Muscle of leg (tissue), 16 donors: ENCODE measurements around the gene TRPC4AP. TPM values are rescaled to one million over a fixed set of nuclear protein-coding genes. Genes with fewer than 3 reads are reported as not detected.

Experiments
- DNase-seq: peaks from one replicate; pipeline ENCODE4 v3.0.0; 2013
- H3K27ac ChIP-seq: one replicate; pipeline ENCODE4 v1.5.1; 2013; ENCODE audit warnings: mild to moderate bottlenecking, low read length, control low read depth
- H3K27me3 ChIP-seq: one replicate; pipeline ENCODE4 v1.6.1; 2013; ENCODE audit warnings: low read length; ENCODE audit not compliant: control insufficient read depth, insufficient read depth
- H3K36me3 ChIP-seq: one replicate; pipeline ENCODE4 v1.6.1; 2013; ENCODE audit warnings: low read length; ENCODE audit not compliant: control insufficient read depth, insufficient read depth
- H3K4me1 ChIP-seq: one replicate; pipeline ENCODE4 v1.6.1; 2013; ENCODE audit warnings: low read length; ENCODE audit not compliant: control insufficient read depth, insufficient read depth
- H3K4me3 ChIP-seq: one replicate; pipeline ENCODE4 v1.5.1; 2013; ENCODE audit warnings: low read length, control low read depth
- H3K9me3 ChIP-seq: replicated peaks from 2 replicates; pipeline ENCODE4 v1.6.1; 2013; ENCODE audit warnings: low read depth, low read length; ENCODE audit not compliant: control insufficient read depth
- WGBS: methylation state at CpG from one replicate; pipeline ENCODE4 v1.1.5; 2013; ENCODE audit warnings: missing lambda C conversion rate; ENCODE audit not compliant: insufficient coverage; 5-methylcytosine and 5-hydroxymethylcytosine counted together
- long read RNA-seq, 11 donors: transcript quantifications; one replicate each; lab custom pipeline, GENCODE V29; 2026
- polyA plus RNA-seq, 8 donors: library from polyadenylated mRNA; unstranded; fragments of 120-200 nt; gene quantifications; one replicate each; pipeline versions ENCODE4 v1.2.1 to v1.2.3, GENCODE V29; 2013; ENCODE audit warnings: inconsistent platforms in 1 of 8, low replicate concordance in 1 of 8; ENCODE audit not compliant: insufficient read length in 8 of 8, insufficient read depth in 1 of 8
- total RNA-seq: library from RNA; stranded (reverse); fragments of 120-200 nt; gene quantifications from one replicate; pipeline ENCODE4 v1.2.4, GENCODE V29; 2013

The TRPC4AP gene
- total RNA-seq, result 28.6 TPM
- 10 to 100 TPM; 46.6 to 61.0 (median 56.7) TPM for polyA plus RNA-seq
- long read RNA-seq, donor 1, transcript TRPC4AP-201 (19 exons, 3,226 nt), result major isoform, 7 of 11 reads
- long read RNA-seq, donor 1, partial matches to known transcripts, result 0 of 11 reads
- long read RNA-seq, donor 1, other reads (novel, unspliced or antisense), result 0 of 11 reads
- long read RNA-seq, donor 2, partial matches to known transcripts, result 0 of 4 reads
- long read RNA-seq, donor 2, other reads (novel, unspliced or antisense), result 0 of 4 reads
- long read RNA-seq, donor 3, transcript TRPC4AP-202 (19 exons, 3,138 nt), result major isoform, 10 of 18 reads
- long read RNA-seq, donor 3, transcript TRPC4AP-201 (19 exons, 3,226 nt), result minor isoform, 8 of 18 reads
- long read RNA-seq, donor 3, partial matches to known transcripts, result 0 of 18 reads
- long read RNA-seq, donor 3, other reads (novel, unspliced or antisense), result 0 of 18 reads
- long read RNA-seq, donor 4, transcript TRPC4AP-201 (19 exons, 3,226 nt), result minor isoform, 5 of 14 reads
- long read RNA-seq, donor 4, transcript TRPC4AP-202 (19 exons, 3,138 nt), result major isoform, 9 of 14 reads
- long read RNA-seq, donor 4, partial matches to known transcripts, result 0 of 14 reads
- long read RNA-seq, donor 4, other reads (novel, unspliced or antisense), result 0 of 14 reads
- long read RNA-seq, donor 5, transcript TRPC4AP-201 (19 exons, 3,226 nt), result major isoform, 12 of 22 reads
- long read RNA-seq, donor 5, transcript TRPC4AP-202 (19 exons, 3,138 nt), result minor isoform, 10 of 22 reads
- long read RNA-seq, donor 5, partial matches to known transcripts, result 0 of 22 reads
- long read RNA-seq, donor 5, other reads (novel, unspliced or antisense), result 0 of 22 reads
- long read RNA-seq, donor 6, transcript TRPC4AP-202 (19 exons, 3,138 nt), result minor isoform, 7 of 29 reads
- long read RNA-seq, donor 6, transcript TRPC4AP-201 (19 exons, 3,226 nt), result major isoform, 12 of 29 reads
- long read RNA-seq, donor 6, partial matches to known transcripts, result 10 of 29 reads
- long read RNA-seq, donor 6, other reads (novel, unspliced or antisense), result 0 of 29 reads
- long read RNA-seq, donor 7, transcript TRPC4AP-202 (19 exons, 3,138 nt), result minor isoform, 7 of 17 reads
- long read RNA-seq, donor 7, transcript TRPC4AP-201 (19 exons, 3,226 nt), result major isoform, 10 of 17 reads
- long read RNA-seq, donor 7, partial matches to known transcripts, result 0 of 17 reads
- long read RNA-seq, donor 7, other reads (novel, unspliced or antisense), result 0 of 17 reads
- long read RNA-seq, donor 8, partial matches to known transcripts, result 0 of 4 reads
- long read RNA-seq, donor 8, other reads (novel, unspliced or antisense), result 0 of 4 reads
- long read RNA-seq, donor 9, partial matches to known transcripts, result 0 of 5 reads
- long read RNA-seq, donor 9, other reads (novel, unspliced or antisense), result 0 of 5 reads
- long read RNA-seq, donor 10, transcript TRPC4AP-201 (19 exons, 3,226 nt), result major isoform, 19 of 22 reads
- long read RNA-seq, donor 10, partial matches to known transcripts, result 0 of 22 reads
- long read RNA-seq, donor 10, other reads (novel, unspliced or antisense), result 0 of 22 reads
- long read RNA-seq, donor 11, transcript TRPC4AP-201 (19 exons, 3,226 nt), result major isoform, 7 of 8 reads
- long read RNA-seq, donor 11, partial matches to known transcripts, result 0 of 8 reads
- long read RNA-seq, donor 11, other reads (novel, unspliced or antisense), result 0 of 8 reads

- 6% methylated on average over 57 of the region's 69 CpGs for WGBS
- H3K4me3 ChIP-seq, result peak within 1 kb of the TSS; percentile 66
- peak; percentile 97 for DNase-seq
- H3K36me3 ChIP-seq, result peaks cover 4% of the 10 kb centered on the region
- H3K27me3 ChIP-seq, result no peaks in the 10 kb centered on the region
- H3K27ac ChIP-seq, result peak within 1 kb of the TSS; percentile 90
- peaks cover 14% of the 10 kb centered on the region for H3K4me1 ChIP-seq
- no peaks in the 10 kb centered on the region for H3K9me3 ChIP-seq
Measured at GRCh38 chr20:35092524-35093266, at the start of gene TRPC4AP. Gene TRPC4AP (minus strand): TSS chr20:35092807. CDS start chr20:35092781, 26 bp downstream.

- 85% methylated on average over 4 of the region's 11 CpGs for WGBS
- H3K36me3 ChIP-seq, result peaks cover 53% of the 10 kb centered on the region
- H3K4me1 ChIP-seq, result peaks cover 8% of the 10 kb centered on the region
- no peaks in the 10 kb centered on the region for H3K9me3 ChIP-seq
- H3K4me3 ChIP-seq, result no peak overlapping the region
- no peak for DNase-seq
- no peaks in the 10 kb centered on the region for H3K27me3 ChIP-seq
- no peak overlapping the region for H3K27ac ChIP-seq
Measured at GRCh38 chr20:35135867-35136586, 43.4 kb upstream of the TRPC4AP start.

- 34% methylated on average over 4 of the region's 6 CpGs for WGBS
- Histone ChIP-seq H3K9me3 (no peaks in the 10 kb centered on the region), H3K36me3 (peaks cover 56% of the 10 kb centered on the region), H3K27ac (peak overlapping the region; percentile 65), H3K4me1 (peaks cover 8% of the 10 kb centered on the region), H3K27me3 (no peaks in the 10 kb centered on the region), H3K4me3 (no peak overlapping the region)
- DNase-seq, result no peak
Measured at GRCh38 chr20:35134880-35135279, 42.3 kb upstream of the TRPC4AP start.

- peaks cover 8% of the 10 kb centered on the region for H3K4me1 ChIP-seq
- H3K36me3 ChIP-seq, result peaks cover 56% of the 10 kb centered on the region
- DNase-seq, result no peak
- 49% methylated on average over 9 of the region's 9 CpGs for WGBS
- H3K27ac ChIP-seq, result peak overlapping the region; percentile 65
- no peak overlapping the region for H3K4me3 ChIP-seq
- H3K9me3 ChIP-seq, result no peaks in the 10 kb centered on the region
- H3K27me3 ChIP-seq, result no peaks in the 10 kb centered on the region
Measured at GRCh38 chr20:35134472-35134871, 41.9 kb upstream of the TRPC4AP start.

- no peak overlapping the region for H3K4me3 ChIP-seq
- H3K36me3 ChIP-seq, result peaks cover 56% of the 10 kb centered on the region
- H3K9me3 ChIP-seq, result no peaks in the 10 kb centered on the region
- no peaks in the 10 kb centered on the region for H3K27me3 ChIP-seq
- WGBS, result 94% methylated on average over 5 of the region's 5 CpGs
- H3K27ac ChIP-seq, result no peak overlapping the region
- no peak for DNase-seq
- peaks cover 8% of the 10 kb centered on the region for H3K4me1 ChIP-seq
Measured at GRCh38 chr20:35133735-35134134, 41.1 kb upstream of the TRPC4AP start.

- no peaks in the 10 kb centered on the region for H3K27me3 ChIP-seq
- WGBS, result 76% methylated on average over 3 of the region's 5 CpGs
- H3K4me3 ChIP-seq, result no peak overlapping the region
- H3K9me3 ChIP-seq, result no peaks in the 10 kb centered on the region
- DNase-seq, result no peak
- H3K27ac ChIP-seq, result no peak overlapping the region
- peaks cover 53% of the 10 kb centered on the region for H3K36me3 ChIP-seq
- peaks cover 8% of the 10 kb centered on the region for H3K4me1 ChIP-seq
Measured at GRCh38 chr20:35133031-35133430, 40.4 kb upstream of the TRPC4AP start.

GRCh38 chr20:35131934-35132333 lies 39.3 kb upstream of the TRPC4AP start:
- WGBS, result 83% methylated on average over 1 of the region's 4 CpGs
- no peak overlapping the region for H3K4me3 ChIP-seq
- H3K36me3 ChIP-seq, result peaks cover 43% of the 10 kb centered on the region
- no peaks in the 10 kb centered on the region for H3K27me3 ChIP-seq
- peaks cover 8% of the 10 kb centered on the region for H3K4me1 ChIP-seq
- no peak overlapping the region for H3K27ac ChIP-seq
- no peak for DNase-seq
- H3K9me3 ChIP-seq, result no peaks in the 10 kb centered on the region

GRCh38 chr20:35129647-35130069 lies 37.1 kb upstream of the TRPC4AP start:
- no peak overlapping the region for H3K4me3 ChIP-seq
- no peak for DNase-seq
- peaks cover 36% of the 10 kb centered on the region for H3K36me3 ChIP-seq
- no CpG with 5 or more reads among the region's 2 CpGs for WGBS
- H3K9me3 ChIP-seq, result no peaks in the 10 kb centered on the region
- H3K27me3 ChIP-seq, result no peaks in the 10 kb centered on the region
- peaks cover 3% of the 10 kb centered on the region for H3K4me1 ChIP-seq
- H3K27ac ChIP-seq, result no peak overlapping the region
